Measurements from ENCODE around the gene FER1L5.
A peak's percentile ranks its signal among the peaks of the same experiment; 100 is the strongest.

The FER1L5 gene

DNA sequence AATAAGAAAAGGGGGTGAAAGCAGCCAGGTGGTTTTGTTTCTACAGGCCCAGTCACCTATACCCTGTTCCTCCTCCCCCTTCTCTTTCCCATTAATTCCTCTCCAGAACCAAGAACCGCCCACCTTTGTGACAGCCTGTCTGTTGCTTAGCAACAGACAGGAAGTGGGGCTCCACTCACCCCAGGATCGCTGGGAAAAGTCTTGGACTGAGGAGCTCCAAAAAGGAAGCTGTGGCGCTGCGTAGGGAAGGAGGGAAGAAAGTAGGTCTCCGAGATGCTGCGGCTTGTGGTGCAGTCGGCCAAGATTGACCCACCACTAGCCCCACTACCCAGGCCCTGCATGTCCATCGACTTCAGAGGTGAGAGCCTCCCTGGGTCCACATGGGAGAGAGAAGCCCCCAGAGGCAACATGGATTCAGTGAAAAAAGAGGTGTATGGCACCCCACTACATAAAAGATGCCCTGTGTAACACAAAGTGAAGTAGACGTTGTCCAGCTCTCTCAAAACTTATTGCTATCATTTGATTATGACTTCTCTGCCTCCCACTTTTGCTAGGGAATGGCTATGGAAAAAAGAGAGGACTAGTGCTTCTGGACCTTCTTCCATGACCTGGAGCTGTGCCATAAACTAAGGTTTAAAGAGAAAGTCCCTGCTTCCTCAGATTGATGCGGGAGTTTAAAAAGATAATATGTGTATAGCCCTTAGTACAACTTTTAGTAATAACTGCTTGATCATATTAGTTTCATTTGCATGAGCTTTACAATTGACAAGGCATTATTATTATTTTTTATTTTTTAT lies at the start of gene FER1L5:
FER1L5 (plus strand) TSS at position 201 of the 797 bp plus-strand sequence; CDS start at position 274, 73 bp downstream.
- H3K27ac ChIP-seq (ENCODE audit: low read depth, low read length), result no peak within 1 kb of the TSS
- no peaks in the 10 kb centered on the region for H3K4me1 ChIP-seq (ENCODE audit: insufficient read depth, low read length)
- no peaks in the 10 kb centered on the region for H3K36me3 ChIP-seq (ENCODE audit: insufficient read depth, low read length)
- H3K9me3 ChIP-seq (ENCODE audit: low read length), result no peaks in the 10 kb centered on the region
- peak within 1 kb of the TSS in 1 of 2 donors; percentile 43 for H3K4me3 ChIP-seq (ENCODE audit: low read depth in 1 of 2, low read length in 2 of 2)
- no peak within 1 kb of the TSS for H3K9ac ChIP-seq (ENCODE audit: low read length)
- no peaks in the 10 kb centered on the region for H3K27me3 ChIP-seq (ENCODE audit: control insufficient read depth in 1 of 2, insufficient read depth in 2 of 2, low read length in 2 of 2)

DNA sequence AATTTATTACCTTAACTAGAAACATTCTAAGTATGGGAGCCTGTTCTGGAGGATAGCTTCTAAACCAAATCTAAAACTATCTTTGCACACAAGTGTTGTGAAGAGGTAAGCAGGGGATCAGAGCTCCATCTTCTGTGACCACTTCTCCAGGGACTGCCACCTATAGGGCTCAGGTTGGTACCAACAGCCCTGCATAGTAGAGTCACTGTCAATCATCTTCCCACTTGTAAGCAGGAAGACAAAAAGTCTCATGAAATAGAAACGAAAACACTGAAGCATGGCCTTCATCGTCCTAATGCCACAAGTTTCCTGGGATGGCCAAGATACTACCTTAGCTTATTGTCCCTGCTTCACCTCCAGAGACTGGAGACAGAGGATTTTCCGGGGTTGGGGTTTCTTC lies 48.3 kb upstream of the FER1L5 start:
- Histone ChIP-seq H3K27ac (ENCODE audit: low read depth, low read length) (no peak overlapping the region), H3K36me3 (ENCODE audit: insufficient read depth, low read length) (peaks cover 48% of the 10 kb centered on the region)

DNA sequence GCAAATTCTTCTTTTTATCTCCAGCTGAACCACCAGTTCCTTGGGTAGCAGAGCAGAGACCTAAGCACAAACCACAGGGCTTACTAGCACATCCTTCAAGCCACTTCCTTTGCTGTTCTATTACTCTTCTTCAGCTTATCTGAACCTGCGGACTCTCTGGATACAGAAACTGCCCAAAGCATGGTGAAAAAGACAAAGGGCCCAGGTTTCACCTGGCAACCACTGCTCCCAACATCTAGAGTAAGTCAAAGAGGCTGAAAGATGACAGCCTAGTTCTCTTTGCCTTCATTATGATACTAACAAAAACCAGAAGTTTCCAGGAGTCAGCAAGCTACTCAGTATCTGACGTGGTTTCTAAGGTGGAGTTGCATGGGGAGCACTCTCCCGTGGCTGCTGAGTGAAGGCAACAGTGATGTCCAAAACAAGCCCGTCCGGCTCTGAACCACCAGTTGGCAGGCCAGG lies 47.8 kb upstream of the FER1L5 start:
- no peak overlapping the region for H3K27ac ChIP-seq (ENCODE audit: low read depth, low read length)
- peaks cover 50% of the 10 kb centered on the region for H3K36me3 ChIP-seq (ENCODE audit: insufficient read depth, low read length)
- no peak overlapping the region for H3K4me3 ChIP-seq (ENCODE audit: low read depth in 1 of 2, low read length in 2 of 2)

More for the DNA sequence above, 48.3 kb upstream of the FER1L5 start:
- Histone ChIP-seq H3K9me3 (ENCODE audit: low read length) (no peaks in the 10 kb centered on the region), H3K27me3 (ENCODE audit: control insufficient read depth in 1 of 2, insufficient read depth in 2 of 2, low read length in 2 of 2) (no peaks in the 10 kb centered on the region), H3K4me1 (ENCODE audit: insufficient read depth, low read length) (no peaks in the 10 kb centered on the region), H3K4me3 (ENCODE audit: low read depth in 1 of 2, low read length in 2 of 2) (no peak overlapping the region), H3K9ac (ENCODE audit: low read length) (no peak overlapping the region)

DNA sequence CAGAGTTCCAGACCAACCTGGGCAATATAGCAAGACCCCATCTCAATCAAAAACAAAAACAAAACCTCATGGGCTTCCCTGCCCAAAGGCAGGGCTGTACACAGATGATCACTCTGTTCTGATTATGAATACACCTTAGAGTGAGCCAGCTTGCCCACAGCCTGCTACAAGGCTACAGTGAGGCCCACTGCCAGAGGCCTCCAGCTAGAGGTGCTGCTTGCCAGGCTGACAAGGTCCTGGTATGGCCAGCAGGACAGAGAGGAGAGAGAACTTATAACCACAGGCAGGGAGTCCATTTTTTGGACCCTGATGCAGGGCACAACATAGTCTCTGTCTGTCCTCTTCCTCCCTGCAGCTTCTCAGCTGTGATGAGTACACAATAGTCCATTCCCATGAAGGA lies 46.0 kb upstream of the FER1L5 start:
- Histone ChIP-seq H3K4me1 (ENCODE audit: insufficient read depth, low read length) (no peaks in the 10 kb centered on the region), H3K36me3 (ENCODE audit: insufficient read depth, low read length) (peaks cover 65% of the 10 kb centered on the region), H3K9me3 (ENCODE audit: low read length) (no peaks in the 10 kb centered on the region), H3K27me3 (ENCODE audit: control insufficient read depth in 1 of 2, insufficient read depth in 2 of 2, low read length in 2 of 2) (no peaks in the 10 kb centered on the region), H3K4me3 (ENCODE audit: low read depth in 1 of 2, low read length in 2 of 2) (no peak overlapping the region), H3K9ac (ENCODE audit: low read length) (no peak overlapping the region), H3K27ac (ENCODE audit: low read depth, low read length) (no peak overlapping the region)

More for the DNA sequence above, 47.8 kb upstream of the FER1L5 start:
- no peaks in the 10 kb centered on the region for H3K4me1 ChIP-seq (ENCODE audit: insufficient read depth, low read length)
- H3K9me3 ChIP-seq (ENCODE audit: low read length), result no peaks in the 10 kb centered on the region
- H3K9ac ChIP-seq (ENCODE audit: low read length), result no peak overlapping the region
- no peaks in the 10 kb centered on the region for H3K27me3 ChIP-seq (ENCODE audit: control insufficient read depth in 1 of 2, insufficient read depth in 2 of 2, low read length in 2 of 2)

DNA sequence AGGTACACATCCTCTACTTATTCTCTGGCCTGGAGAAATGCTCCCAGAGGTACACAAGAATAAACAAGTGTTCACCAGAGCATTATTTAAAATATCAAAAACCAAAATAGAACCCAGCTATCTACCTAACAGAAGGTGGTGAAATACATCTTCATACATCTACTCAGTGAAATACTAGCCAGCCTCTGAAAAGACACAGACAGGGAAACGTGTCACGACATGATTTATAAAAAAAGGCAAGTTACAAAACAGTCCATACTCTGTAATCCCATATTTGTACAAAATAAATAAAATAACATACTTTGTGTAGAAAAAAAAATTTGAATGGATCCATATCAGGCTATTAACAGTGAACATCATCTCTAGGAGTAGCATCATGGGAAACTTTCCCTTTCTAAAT lies 42.6 kb upstream of the FER1L5 start:
- Histone ChIP-seq H3K27ac (ENCODE audit: low read depth, low read length) (no peak overlapping the region), H3K36me3 (ENCODE audit: insufficient read depth, low read length) (peaks cover 74% of the 10 kb centered on the region)

DNA sequence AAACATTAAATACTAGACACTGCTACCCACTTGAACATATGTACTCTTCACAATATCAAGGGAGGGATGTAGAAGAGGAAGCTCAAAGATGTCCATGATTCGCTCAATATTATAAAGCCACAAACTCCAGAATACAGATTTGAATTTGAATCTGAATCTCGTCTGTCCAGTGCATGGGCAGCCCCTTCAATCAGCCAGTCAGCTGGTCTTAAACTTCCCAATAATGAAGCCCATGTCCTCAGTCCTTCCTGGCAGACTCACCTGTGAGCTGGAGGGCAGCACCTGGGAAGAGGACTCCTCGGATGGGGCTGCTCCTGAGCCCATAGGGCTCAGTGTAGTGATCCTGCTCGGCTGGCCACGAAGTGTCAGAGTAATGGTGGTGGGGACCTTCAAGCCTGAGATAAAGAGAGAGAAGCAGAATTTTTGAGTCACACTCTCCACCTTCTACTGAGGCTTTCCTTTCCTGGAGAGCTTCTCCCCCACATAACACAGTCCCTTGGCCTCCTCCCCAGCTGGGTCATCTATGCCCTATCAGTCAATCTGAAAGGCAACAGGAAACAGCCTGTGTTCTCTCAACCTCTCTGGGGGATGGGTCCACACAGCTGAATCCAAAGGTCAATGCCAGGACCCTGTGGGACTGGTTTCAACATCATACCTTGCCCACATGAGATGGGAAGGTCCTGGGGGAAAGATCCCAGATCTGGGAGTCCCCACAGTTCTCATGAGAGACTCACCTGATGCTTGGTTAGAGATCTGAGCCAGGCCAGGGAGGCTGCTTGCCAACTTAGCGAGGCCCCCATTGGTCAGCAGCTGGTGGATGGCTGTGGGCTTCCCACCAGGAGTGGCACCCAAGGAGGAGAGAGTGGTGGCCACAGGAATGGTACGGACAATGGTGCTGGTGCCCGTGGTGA lies 40.9 kb upstream of the FER1L5 start:
- Histone ChIP-seq H3K9me3 (ENCODE audit: low read length) (no peaks in the 10 kb centered on the region), H3K4me1 (ENCODE audit: insufficient read depth, low read length) (no peaks in the 10 kb centered on the region), H3K36me3 (ENCODE audit: insufficient read depth, low read length) (peaks cover 77% of the 10 kb centered on the region), H3K9ac (ENCODE audit: low read length) (no peak overlapping the region), H3K27me3 (ENCODE audit: control insufficient read depth in 1 of 2, insufficient read depth in 2 of 2, low read length in 2 of 2) (no peaks in the 10 kb centered on the region), H3K27ac (ENCODE audit: low read depth, low read length) (no peak overlapping the region), H3K4me3 (ENCODE audit: low read depth in 1 of 2, low read length in 2 of 2) (no peak overlapping the region)

More for the DNA sequence above, 42.6 kb upstream of the FER1L5 start:
- Histone ChIP-seq H3K4me3 (ENCODE audit: low read depth in 1 of 2, low read length in 2 of 2) (no peak overlapping the region), H3K9me3 (ENCODE audit: low read length) (no peaks in the 10 kb centered on the region), H3K27me3 (ENCODE audit: control insufficient read depth in 1 of 2, insufficient read depth in 2 of 2, low read length in 2 of 2) (no peaks in the 10 kb centered on the region), H3K9ac (ENCODE audit: low read length) (no peak overlapping the region), H3K4me1 (ENCODE audit: insufficient read depth, low read length) (no peaks in the 10 kb centered on the region)

DNA sequence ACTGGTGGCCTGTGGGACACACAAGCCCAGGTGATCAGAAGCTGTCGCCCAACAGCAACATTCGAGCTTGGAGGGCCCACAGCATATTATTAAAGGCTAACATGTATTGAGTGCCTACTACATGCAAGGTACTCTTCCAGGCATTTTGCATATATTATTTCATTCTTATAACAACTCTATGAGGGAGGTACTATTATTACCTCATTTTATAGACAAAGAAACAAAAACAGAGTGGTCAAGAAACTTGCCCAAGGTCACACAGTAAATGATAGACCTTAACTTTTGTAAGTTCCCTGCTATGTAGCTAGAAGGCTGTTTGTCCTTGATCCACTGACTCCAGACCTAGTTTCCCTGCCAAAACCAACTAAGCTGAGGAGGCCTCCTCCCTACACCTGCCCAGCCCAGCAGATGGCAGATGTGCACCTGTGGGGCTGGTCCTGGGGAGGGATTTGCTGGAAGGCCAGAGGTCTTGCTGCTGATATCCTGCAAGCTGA lies 40.2 kb upstream of the FER1L5 start:
- no peak overlapping the region for H3K9ac ChIP-seq (ENCODE audit: low read length)
- no peak overlapping the region for H3K4me3 ChIP-seq (ENCODE audit: low read depth in 1 of 2, low read length in 2 of 2)
- no peaks in the 10 kb centered on the region for H3K4me1 ChIP-seq (ENCODE audit: insufficient read depth, low read length)
- H3K27me3 ChIP-seq (ENCODE audit: control insufficient read depth in 1 of 2, insufficient read depth in 2 of 2, low read length in 2 of 2), result no peaks in the 10 kb centered on the region
- H3K27ac ChIP-seq (ENCODE audit: low read depth, low read length), result no peak overlapping the region
- peaks cover 77% of the 10 kb centered on the region for H3K36me3 ChIP-seq (ENCODE audit: insufficient read depth, low read length)
- H3K9me3 ChIP-seq (ENCODE audit: low read length), result no peaks in the 10 kb centered on the region

DNA sequence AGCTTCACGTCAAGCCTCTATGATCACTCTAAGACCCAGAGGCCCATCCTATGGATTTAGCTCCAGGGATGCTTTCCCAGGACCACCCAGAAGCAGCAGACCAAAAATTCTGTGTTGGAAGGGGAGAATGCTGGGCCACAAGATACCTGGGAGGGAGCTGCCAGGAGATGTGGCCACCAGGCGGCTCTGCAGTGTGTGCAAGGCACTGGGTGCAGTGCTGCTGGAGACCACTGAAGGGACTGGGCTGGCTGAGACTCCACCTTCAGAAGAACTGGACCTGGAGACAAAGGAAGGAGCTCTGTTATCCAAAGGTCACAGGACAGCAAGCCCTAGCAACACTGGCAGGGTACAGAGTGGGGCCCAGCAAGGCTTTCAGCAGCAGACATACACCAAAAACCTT lies 38.5 kb upstream of the FER1L5 start:
- Histone ChIP-seq H3K4me1 (ENCODE audit: insufficient read depth, low read length) (no peaks in the 10 kb centered on the region), H3K36me3 (ENCODE audit: insufficient read depth, low read length) (peaks cover 89% of the 10 kb centered on the region), H3K27ac (ENCODE audit: low read depth, low read length) (no peak overlapping the region), H3K4me3 (ENCODE audit: low read depth in 1 of 2, low read length in 2 of 2) (no peak overlapping the region), H3K9me3 (ENCODE audit: low read length) (no peaks in the 10 kb centered on the region), H3K27me3 (ENCODE audit: control insufficient read depth in 1 of 2, insufficient read depth in 2 of 2, low read length in 2 of 2) (no peaks in the 10 kb centered on the region), H3K9ac (ENCODE audit: low read length) (no peak overlapping the region)

DNA sequence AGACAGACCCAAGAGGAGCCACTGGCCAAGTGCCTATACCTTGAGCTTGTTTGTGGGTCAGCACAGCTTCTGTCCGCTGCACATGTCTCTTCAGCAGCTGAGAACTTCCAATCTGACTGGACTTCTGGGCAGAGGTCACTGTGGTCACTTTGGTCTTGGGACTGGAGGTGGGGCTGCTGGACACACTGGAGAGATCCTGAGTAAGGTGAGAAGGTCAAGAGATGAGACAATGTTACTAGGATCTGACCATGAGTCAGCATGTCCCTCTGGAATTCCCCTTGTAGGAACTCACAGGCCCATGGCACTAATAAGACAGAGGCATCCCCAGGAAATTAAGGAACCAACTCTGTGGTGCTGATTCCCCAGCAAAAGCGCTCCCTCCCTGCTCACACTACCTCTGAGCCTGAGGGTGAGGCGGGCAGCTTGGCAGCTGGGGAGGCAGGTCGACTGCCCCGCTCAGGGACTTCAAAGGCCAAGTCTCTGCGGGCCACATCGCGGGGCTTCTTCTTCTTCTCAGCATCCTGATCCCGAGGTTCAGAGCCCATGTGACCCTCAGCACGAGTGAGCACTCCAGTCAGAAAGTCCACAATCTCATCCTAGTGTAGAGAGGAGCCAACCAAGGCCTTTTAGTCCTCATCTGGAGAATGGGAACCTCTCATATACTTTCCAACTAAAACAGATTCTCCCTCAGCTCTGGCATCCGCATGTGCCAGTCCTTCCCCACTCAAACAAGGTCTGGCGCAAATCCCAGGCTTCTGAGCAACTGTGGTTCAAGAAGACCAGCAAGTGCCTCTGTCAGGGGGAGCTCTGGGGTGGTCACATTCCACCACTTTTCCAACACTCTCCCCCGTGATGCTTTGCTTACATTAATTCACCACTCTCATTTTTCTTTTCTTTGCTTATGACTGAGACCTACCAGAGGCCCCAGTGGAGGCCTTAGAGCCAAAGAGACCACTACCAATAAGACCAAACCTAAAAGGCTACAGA lies 33.8 kb upstream of the FER1L5 start:
- Histone ChIP-seq H3K27me3 (ENCODE audit: control insufficient read depth in 1 of 2, insufficient read depth in 2 of 2, low read length in 2 of 2) (no peaks in the 10 kb centered on the region), H3K4me1 (ENCODE audit: insufficient read depth, low read length) (no peaks in the 10 kb centered on the region), H3K4me3 (ENCODE audit: low read depth in 1 of 2, low read length in 2 of 2) (no peak overlapping the region), H3K9ac (ENCODE audit: low read length) (no peak overlapping the region), H3K36me3 (ENCODE audit: insufficient read depth, low read length) (peaks cover 90% of the 10 kb centered on the region), H3K27ac (ENCODE audit: low read depth, low read length) (no peak overlapping the region), H3K9me3 (ENCODE audit: low read length) (no peaks in the 10 kb centered on the region)

DNA sequence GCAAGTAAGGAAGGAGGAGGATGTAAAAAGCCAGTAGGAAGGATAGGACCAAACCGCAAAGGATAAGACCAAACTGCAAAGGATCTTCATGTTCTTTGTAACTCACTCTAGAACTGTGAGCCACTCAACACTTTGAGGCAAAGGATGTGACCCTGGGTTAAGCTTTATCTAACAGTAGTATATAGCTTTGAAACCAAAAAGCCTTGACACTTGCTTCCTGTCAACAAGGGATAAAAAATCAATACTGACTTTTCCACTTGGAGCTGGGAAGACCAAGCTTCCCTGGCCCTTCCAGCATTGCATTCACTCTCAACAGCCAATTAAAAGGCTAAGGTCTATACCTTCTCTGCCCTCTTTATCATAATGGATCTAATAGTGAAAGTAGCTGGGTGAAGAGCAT lies 26.4 kb upstream of the FER1L5 start:
- peaks cover 42% of the 10 kb centered on the region for H3K36me3 ChIP-seq (ENCODE audit: insufficient read depth, low read length)

More for the DNA sequence above, 26.4 kb upstream of the FER1L5 start:
- Histone ChIP-seq H3K27ac (ENCODE audit: low read depth, low read length) (no peak overlapping the region), H3K9me3 (ENCODE audit: low read length) (no peaks in the 10 kb centered on the region), H3K27me3 (ENCODE audit: control insufficient read depth in 1 of 2, insufficient read depth in 2 of 2, low read length in 2 of 2) (no peaks in the 10 kb centered on the region), H3K9ac (ENCODE audit: low read length) (no peak overlapping the region), H3K4me3 (ENCODE audit: low read depth in 1 of 2, low read length in 2 of 2) (no peak overlapping the region), H3K4me1 (ENCODE audit: insufficient read depth, low read length) (no peaks in the 10 kb centered on the region)
